NCI-H82 treated with DMSO at 0.1 percent for 48 hours (cell line): ENCODE data around the gene ZNF93.
"Not testable (repeated sequence)": the region's sequence is repeated elsewhere in the genome, so short reads cannot be mapped to it uniquely, and the experiment has no call there.

Source experiments
- DNase-seq: peaks from one replicate; lab custom pipeline; 2025; ENCODE audit not compliant: unreplicated experiment; lab: John Stamatoyannopoulos, UW

The ZNF93 gene

DNA sequence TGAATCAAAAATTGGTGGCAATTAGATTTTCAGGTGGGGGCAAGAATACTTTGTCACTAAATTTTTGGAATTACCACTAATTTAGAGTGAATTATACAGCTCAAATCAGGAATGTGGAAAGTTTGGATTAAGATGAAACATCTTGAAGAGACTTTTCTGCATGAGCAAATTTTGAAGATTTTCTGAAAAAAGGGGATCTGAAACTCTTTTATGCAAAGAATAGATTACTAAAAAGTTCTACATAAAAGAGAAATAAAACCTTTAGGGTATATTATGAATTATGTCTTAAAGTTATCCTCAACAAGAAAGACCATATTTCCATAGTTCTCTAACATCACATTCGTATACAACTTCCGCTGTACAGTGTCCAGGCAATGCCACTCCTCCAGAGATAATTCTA, 36.7 kb downstream of the ZNF93 start:
- no peak for DNase-seq

DNA sequence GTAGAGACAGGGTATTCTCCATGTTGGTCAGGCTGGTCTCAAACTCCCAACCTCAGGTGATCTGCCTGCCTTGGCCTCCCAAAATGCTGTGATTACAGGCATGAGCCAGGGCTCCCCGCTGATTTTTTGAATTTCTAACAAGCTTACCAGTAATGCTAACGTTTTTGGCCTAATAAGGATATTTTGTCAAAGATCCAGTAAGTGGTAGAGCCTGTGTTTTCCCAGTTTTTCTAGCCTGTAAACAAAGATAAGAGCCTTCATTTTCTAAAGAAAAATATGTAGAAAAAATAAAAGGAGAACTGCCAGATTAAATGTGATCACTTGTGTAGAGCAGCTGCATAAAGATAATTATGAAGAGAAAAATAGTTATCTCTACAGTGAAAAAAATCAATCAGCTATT, 37.7 kb downstream of the ZNF93 start:
- DNase-seq: no peak

DNA sequence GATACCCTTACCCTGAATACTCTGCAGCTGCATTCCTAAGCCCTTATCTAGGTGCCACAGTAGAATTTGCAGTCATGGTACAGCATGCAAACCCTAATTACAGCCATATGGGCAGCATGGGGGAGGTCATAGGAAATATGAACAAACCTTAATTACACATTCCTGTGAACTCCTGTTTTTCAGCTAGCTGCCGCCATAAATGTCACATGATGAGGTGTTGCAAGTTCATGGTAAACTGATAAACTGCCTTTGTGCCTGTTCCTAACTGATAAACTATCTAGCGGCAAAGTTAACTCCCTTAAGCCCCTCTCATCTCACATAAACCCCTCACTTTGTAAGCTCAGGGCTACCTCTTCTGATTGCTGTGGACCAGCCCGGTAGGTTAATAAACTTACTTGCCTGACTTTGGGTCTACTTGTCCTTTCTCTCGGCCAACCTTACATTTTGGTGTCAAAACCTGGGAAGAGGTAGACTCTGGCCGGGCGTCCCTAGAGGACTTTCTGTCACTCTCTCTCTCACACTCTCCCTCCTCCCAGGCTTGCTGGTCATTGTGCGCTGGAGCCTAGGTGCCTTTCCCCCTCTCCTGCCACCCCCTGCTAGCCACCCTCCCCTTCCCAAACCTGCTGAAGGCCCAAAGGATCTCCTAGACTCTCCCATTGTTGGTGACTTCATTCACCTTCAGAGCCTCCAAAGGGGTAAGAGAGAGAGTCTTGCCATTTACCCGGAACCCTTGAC, 43.3 kb downstream of the ZNF93 start:
- no peak for DNase-seq

DNA sequence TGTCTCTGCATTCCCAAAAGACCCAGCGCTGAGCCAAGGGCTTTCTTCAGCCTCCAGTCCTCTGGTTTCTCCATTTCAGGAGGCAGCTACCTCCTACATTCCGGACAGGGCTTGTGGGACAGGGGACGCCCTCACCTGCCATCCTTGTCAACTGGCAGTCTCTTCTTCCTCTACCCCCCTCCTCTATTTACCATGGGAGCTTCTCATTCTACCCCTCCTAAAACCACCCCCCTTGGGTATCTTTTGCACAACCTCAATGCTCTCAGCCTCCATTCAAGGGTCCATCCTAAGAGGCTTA, 43.8 kb downstream of the ZNF93 start:
- no peak for DNase-seq

DNA sequence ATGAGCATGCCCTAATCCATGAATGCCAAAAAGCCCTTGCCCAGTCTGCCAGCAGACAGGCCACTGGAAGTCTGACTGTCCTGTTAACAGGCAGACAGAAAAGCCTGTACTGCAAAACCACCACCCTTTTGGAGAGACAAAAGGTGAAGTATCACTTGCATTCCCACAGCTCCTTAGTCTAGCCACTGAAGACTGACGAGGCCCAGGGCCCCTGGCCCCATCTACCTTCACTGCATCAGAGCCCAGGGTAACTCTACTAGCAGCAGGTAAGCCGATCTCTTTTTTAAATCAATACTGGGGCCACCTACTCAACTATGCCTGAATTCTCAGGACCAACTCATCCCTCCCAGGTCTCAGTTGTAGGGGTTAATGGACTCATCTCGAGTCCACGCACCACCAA, 45.5 kb downstream of the ZNF93 start:
- DNase-seq: no peak

DNA sequence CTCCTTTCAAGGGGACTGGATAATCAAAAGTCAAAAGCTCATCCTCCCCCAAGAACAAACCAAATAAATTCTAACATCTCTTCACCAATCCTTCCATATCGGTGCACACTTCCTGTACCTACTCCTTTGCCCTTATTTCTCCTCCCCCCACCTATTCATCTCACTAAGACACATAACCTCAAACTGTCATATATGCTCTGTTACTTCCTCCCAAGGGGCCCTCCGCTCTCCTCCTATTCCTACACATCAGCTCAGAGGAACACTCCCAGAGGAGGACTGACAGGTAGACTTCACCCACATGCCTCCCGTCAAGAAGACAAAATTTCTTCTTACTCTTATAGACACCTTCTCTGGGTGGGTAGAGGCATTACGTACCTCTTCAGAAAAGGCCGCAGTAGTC, 48.1 kb downstream of the ZNF93 start:
- DNase-seq: no peak

DNA sequence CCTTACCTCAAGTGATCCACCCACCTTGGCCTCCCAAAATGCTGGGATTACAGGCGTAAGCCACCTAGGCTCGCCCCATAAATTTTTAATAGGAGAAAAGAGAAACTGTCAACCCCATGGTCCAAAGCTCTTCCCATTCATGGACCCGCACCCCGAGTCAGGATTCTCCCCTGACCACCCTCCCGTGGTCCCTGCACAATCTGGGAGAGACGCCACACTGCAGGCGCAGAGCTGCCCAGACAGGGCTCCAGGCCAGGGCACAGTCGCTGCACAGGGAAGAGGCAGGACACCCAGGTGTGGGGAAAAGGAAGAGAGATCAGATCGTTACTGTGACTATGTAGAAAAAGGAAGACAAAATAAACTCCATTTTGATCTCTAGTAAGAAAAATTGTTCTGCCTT, 54.5 kb downstream of the ZNF93 start:
- no peak for DNase-seq

DNA sequence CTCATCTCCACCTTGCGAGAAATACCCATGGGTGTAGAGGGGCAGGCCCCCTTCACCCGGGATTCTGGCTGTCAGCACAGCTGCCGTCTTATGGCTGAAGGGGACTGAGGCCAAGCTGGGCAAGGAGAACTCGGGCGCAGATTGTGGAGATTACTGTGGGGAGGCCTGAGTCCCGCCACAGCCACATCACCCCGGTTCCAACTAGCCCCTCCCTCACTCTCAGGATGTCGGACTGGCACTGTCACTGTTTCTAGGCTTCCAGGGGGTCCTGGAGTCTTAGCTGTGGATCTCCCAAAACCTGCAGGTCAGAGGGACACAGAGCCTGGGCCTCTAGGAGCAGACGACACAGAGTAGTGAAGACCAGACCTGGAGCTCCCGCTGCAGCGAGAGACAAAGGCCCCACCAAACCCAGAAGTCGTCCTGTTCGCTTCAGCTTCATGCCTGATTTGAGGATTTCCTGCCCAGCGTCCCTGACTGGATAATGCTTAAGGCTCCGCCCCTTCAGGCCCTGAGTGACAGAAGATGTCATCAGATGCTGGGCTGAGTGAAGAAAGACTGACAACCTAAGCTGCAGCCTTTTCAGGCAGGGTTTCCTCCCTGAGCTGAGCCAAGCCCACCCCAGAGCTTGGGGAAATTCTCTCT, 55.8 kb downstream of the ZNF93 start:
- no peak for DNase-seq

DNA sequence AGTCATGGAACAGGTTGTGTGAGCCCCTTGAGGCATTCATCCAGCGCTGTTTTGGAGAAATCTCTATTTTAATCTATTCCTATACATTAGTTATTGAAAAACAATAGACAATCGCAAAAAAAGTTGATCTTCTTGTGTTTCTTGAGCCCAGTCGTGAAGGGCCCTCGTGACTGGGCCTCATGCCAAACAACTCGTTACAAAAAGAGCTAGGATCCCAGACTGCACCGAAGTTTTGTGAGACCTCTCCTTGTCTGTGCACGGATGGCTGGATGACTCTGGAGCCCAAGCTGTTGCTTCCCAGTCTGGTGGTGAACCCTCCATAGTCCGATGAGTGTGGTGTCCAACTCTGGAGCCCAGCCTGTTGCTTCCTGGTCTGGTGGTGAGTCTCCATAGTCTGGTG, 57.0 kb downstream of the ZNF93 start:
- not testable (repeated sequence) for DNase-seq

DNA sequence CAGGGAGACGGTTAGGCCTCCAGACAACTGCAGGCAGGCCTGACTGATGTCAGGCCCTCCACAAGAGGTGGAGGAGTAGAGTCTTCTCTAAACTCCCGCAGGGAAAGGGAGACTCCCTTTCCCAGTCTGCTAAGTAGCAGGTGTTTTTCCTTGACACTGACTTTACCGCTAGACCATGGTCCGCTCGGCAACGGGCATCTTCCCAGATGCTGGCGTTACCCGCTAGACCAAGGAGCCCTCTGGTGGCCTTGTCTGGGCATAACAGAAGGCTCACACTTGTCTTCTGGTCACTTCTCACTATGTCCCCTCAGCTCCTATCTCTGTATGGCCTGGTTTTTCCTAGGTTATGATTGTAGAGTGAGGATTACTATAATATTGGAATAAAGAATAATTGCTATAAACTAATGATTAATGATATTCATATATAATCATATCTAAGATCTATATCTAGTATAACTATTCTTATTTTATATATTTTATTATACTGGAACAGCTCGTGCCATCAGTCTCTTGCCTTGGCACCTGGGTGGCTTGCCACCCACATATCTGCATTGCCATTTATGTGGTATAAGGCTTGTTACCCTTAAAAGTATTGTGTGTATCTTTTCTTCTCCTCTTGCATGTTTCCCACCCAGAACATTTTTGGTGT, 58.5 kb downstream of the ZNF93 start:
- peak; percentile 18 for DNase-seq

DNA sequence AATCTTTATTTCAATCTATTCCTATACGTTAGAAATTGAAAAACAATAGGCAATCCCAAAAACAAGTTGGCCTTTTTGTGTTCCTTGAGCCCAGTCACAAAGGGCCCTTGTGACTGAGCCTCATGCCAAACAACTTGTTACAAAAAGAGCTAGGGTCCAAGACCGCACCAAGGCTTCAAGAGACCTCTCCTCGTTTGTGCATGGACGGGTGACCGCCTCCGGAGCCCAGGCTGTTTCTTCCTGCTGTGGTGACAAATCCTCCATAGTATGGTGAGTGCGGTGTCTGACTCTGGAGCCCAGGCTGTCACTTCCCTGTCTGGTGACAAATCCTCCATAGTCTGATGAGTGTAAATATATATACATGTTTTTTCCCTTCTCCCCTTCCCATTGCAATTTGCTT, 63.7 kb downstream of the ZNF93 start:
- no peak for DNase-seq

DNA sequence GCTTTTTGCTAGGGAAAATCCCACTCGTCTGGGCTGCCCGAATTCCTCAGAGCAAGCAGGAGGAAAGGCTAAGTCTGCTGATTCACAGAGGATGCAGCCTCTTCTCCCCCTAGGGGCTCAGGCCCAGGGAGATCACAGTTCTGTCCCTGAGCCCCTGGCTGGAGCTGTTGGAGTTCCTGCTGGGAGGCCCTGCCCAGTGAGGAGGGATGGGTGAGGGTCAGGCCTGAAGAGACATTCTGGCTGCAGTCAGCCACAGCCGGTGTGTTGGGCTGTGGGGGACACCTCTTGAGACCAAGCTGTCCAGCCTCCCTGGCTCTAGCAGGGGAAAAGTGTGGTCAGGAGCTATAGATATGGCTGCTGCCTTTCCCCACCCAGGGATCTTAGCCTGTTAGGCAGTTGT, 65.4 kb downstream of the ZNF93 start:
- DNase-seq: not testable (repeated sequence)

DNA sequence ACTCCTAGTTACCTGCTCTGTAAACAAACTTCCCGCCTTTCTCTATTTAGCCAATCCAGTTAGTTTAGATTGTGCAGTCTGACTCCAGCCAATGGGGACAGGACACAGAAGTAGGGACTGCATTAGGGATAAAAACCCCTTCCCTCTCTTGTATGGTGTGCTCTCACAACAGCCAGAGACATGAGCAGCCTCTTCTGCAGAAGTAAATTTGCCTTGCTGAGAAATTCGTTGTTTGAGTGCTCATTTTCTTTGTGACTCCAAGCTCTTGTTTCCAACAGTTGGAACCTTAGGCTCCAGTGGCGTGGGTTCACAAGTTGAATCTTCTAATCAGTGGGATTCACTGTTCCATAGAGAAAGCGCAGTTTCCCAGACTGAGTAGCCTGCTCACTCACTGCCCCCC, 66.1 kb downstream of the ZNF93 start:
- no peak for DNase-seq
